Cardiac fibroblast (primary cell): Measurements from ENCODE around the gene CFAP74.

Experiments used
- DNase-seq, 2 donors: peaks; one replicate each; pipeline versions ENCODE4 v3.0.0 to v3.0.0-alpha.2; 2010; ENCODE audit warnings: low read depth in 2 of 2
- H3K4me3 ChIP-seq, 2 donors: replicated peaks in 1 of 2; 1 replicate in 1 of 2; 2 replicates in 1 of 2; pipeline ENCODE4 v1.5.1; 2011; ENCODE audit warnings: low read depth in 2 of 2, low read length in 2 of 2, mild to moderate bottlenecking in 2 of 2, moderate library complexity in 1 of 2
- CTCF ChIP-seq: IDR thresholded peaks from one replicate; pipeline ENCODE4 v1.5.1; 2011; ENCODE audit warnings: low read depth, mild to moderate bottlenecking, low read length, inconsistent platforms

Gene CFAP74

GRCh38 chr1:1996207-1996651 lies 7.4 kb downstream of the CFAP74 start:
- no peak overlapping the region for H3K4me3 ChIP-seq
- no peak for TF ChIP-seq CTCF
- peak; percentile 33 to 48 for DNase-seq

GRCh38 chr1:1994536-1994935 lies 9.1 kb downstream of the CFAP74 start:
- no peak for TF ChIP-seq CTCF
- no peak overlapping the region for H3K4me3 ChIP-seq
- DNase-seq: no peak

- TF ChIP-seq CTCF: no peak
- no peak overlapping the region for H3K4me3 ChIP-seq
- DNase-seq: peak in 1 of 2 donors; percentile 71
Measured at GRCh38 chr1:1990222-1990621, 13.4 kb downstream of the CFAP74 start.

GRCh38 chr1:1989789-1990188 lies 13.8 kb downstream of the CFAP74 start:
- no peak for TF ChIP-seq CTCF
- DNase-seq: peak; percentile 17 to 57
- no peak overlapping the region for H3K4me3 ChIP-seq

GRCh38 chr1:1989102-1989542 lies 14.5 kb downstream of the CFAP74 start:
- no peak for TF ChIP-seq CTCF
- H3K4me3 ChIP-seq: no peak overlapping the region
- peak; percentile 42 to 57 for DNase-seq

- TF ChIP-seq CTCF: no peak
- no peak for DNase-seq
- H3K4me3 ChIP-seq: no peak overlapping the region
Measured at GRCh38 chr1:1988061-1988945, 15.3 kb downstream of the CFAP74 start.

- no peak overlapping the region for H3K4me3 ChIP-seq
- TF ChIP-seq CTCF: no peak
- no peak for DNase-seq
Measured at GRCh38 chr1:1987142-1987510, 16.5 kb downstream of the CFAP74 start.
